Mesendoderm (in vitro differentiated cells): Measurements from ENCODE around the gene DNAJB8.

Source experiments
- DNase-seq: peaks from one replicate; pipeline ENCODE4 v3.0.0; 2013
- H2AK5ac ChIP-seq: 2 replicates; pipeline ENCODE4 v1.6.1; 2013; ENCODE audit warnings: low read length, inconsistent platforms
- H2BK120ac ChIP-seq: 2 replicates; pipeline ENCODE4 v1.6.1; 2013; ENCODE audit warnings: low read depth, mild to moderate bottlenecking, low read length, moderate library complexity, mixed read lengths
- H2BK15ac ChIP-seq: replicated peaks from 2 replicates; pipeline ENCODE4 v1.6.1; 2013; ENCODE audit warnings: low read depth, mild to moderate bottlenecking, moderate library complexity
- H2BK5ac ChIP-seq: 2 replicates; pipeline ENCODE4 v1.6.1; 2013; ENCODE audit warnings: low read length, inconsistent platforms
- H3K18ac ChIP-seq: 2 replicates; pipeline ENCODE4 v1.6.1; 2013; ENCODE audit warnings: mild to moderate bottlenecking, low read length, mixed read lengths
- H3K23ac ChIP-seq: one replicate; pipeline ENCODE4 v1.6.1; 2013; ENCODE audit warnings: low read length
- H3K27ac ChIP-seq: 2 replicates; pipeline ENCODE4 v1.5.1; 2013; ENCODE audit warnings: low read depth, mild to moderate bottlenecking, inconsistent platforms, low read length, moderate library complexity
- H3K27me3 ChIP-seq: 2 replicates; pipeline ENCODE4 v1.6.1; 2013; ENCODE audit warnings: low read length, control low read depth, mild to moderate bottlenecking, inconsistent platforms; ENCODE audit not compliant: insufficient read depth, poor library complexity
- H3K36me3 ChIP-seq: 2 replicates; pipeline ENCODE4 v1.6.1; 2013; ENCODE audit warnings: low read length, inconsistent platforms; ENCODE audit not compliant: control insufficient read depth, insufficient read depth
- H3K4ac ChIP-seq: one replicate; pipeline ENCODE4 v1.6.1; 2013; ENCODE audit warnings: low read depth, mild to moderate bottlenecking, low read length, moderate library complexity
- H3K4me1 ChIP-seq: 2 replicates; pipeline ENCODE4 v1.6.1; 2013; ENCODE audit warnings: low read depth, low read length, inconsistent platforms; ENCODE audit not compliant: control insufficient read depth
- H3K4me2 ChIP-seq: 2 replicates; pipeline ENCODE4 v1.6.1; 2013; ENCODE audit warnings: low read length
- H3K4me3 ChIP-seq: 2 replicates; pipeline ENCODE4 v1.5.1; 2013; ENCODE audit warnings: mild to moderate bottlenecking, low read length
- H3K56ac ChIP-seq: one replicate; pipeline ENCODE4 v1.6.1; 2013; ENCODE audit warnings: low read length
- H3K79me1 ChIP-seq: 2 replicates; pipeline ENCODE4 v1.6.1; 2013; ENCODE audit warnings: low read length, inconsistent platforms
- H3K79me2 ChIP-seq: 2 replicates; pipeline ENCODE4 v1.6.1; 2013; ENCODE audit warnings: mild to moderate bottlenecking, low read length; ENCODE audit not compliant: control insufficient read depth, insufficient read depth
- H3K9ac ChIP-seq: 2 replicates; pipeline ENCODE4 v1.6.1; 2013; ENCODE audit warnings: low read length, inconsistent platforms
- H4K5ac ChIP-seq: one replicate; pipeline ENCODE4 v1.6.1; 2013; ENCODE audit warnings: low read length
- H4K8ac ChIP-seq: one replicate; pipeline ENCODE4 v1.6.1; 2013; ENCODE audit warnings: low read depth, mild to moderate bottlenecking, control low read depth, low read length, moderate library complexity
- WGBS: extraction: QIAGEN DNeasy Blood & Tissue Kit; methylation state at CpG from one replicate; pipeline ENCODE4 v1.1.7; 2013; ENCODE audit warnings: low lambda C conversion rate, missing lambda C conversion rate; ENCODE audit not compliant: insufficient coverage; ENCODE audit errors: extremely low coverage; 5-methylcytosine and 5-hydroxymethylcytosine counted together

DNAJB8 gene

DNA sequence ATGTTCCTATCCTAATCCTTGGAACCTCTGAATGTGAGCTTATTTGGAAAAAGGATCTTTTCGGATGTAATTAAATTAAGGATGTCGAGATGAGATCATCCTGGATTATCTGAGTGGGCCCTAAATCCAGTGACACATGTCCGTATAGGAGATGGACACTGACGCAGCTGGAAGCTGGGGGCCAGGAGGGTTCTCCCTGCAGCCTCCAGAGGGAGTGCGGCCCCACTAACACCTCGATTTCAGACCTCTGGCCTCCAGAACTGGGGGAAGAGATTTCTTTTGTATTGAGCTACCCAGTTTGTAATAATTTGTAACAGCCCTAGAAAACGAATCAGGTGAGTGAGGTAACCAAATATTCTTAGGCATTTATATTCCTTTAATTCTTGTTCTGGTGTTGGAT, 2.5 kb downstream of the DNAJB8 start:
- no peak overlapping the region for H2BK15ac ChIP-seq
- H2BK5ac ChIP-seq: no peak overlapping the region
- DNase-seq: no peak
- H3K79me1 ChIP-seq: no peaks in the 10 kb centered on the region
- H2BK120ac ChIP-seq: no peak overlapping the region
- no peak overlapping the region for H3K4me2 ChIP-seq
- H3K27ac ChIP-seq: no peak overlapping the region
- no CpG with 5 or more reads among the region's 7 CpGs for whole genome bisulfite sequencing
- no peak overlapping the region for H2AK5ac ChIP-seq
- H4K8ac ChIP-seq: no peak overlapping the region
- no peaks in the 10 kb centered on the region for H3K36me3 ChIP-seq
- no peak overlapping the region for H3K56ac ChIP-seq
- H3K9ac ChIP-seq: no peak overlapping the region
- H4K5ac ChIP-seq: no peak overlapping the region
- H3K4me1 ChIP-seq: peaks cover 2% of the 10 kb centered on the region
- no peak overlapping the region for H3K23ac ChIP-seq
- H3K18ac ChIP-seq: no peak overlapping the region
- H3K4me3 ChIP-seq: no peak overlapping the region
- H3K79me2 ChIP-seq: no peaks in the 10 kb centered on the region
- H3K4ac ChIP-seq: no peak overlapping the region
- no peaks in the 10 kb centered on the region for H3K27me3 ChIP-seq

DNA sequence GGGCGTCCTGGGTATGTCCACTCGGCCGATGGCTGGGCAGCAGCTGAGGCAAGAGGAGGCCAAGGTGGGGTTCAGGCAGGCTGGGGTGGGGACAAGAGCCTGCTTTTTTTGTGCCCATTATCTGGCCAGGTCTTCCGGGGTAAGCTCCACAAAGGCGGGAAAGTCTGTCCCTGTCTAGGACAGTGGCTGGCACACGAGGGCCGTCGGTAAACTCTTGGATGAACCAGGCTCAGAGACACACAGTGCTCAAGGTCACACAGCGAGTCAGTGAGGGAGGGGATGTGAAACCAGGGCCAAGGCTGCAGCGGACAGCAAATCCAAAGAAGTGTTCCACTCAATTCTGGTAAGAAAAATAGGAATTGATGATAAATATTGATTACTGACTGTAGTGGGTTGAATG, 2.9 kb downstream of the DNAJB8 start:
- no peak overlapping the region for H4K8ac ChIP-seq
- no peak overlapping the region for H2BK5ac ChIP-seq
- H3K4me1 ChIP-seq: peaks cover 2% of the 10 kb centered on the region
- H3K18ac ChIP-seq: no peak overlapping the region
- no peaks in the 10 kb centered on the region for H3K27me3 ChIP-seq
- no peaks in the 10 kb centered on the region for H3K79me2 ChIP-seq
- no peak overlapping the region for H4K5ac ChIP-seq
- no peak overlapping the region for H3K27ac ChIP-seq
- H3K4ac ChIP-seq: no peak overlapping the region
- H2AK5ac ChIP-seq: no peak overlapping the region
- H3K56ac ChIP-seq: no peak overlapping the region
- no peak overlapping the region for H3K4me3 ChIP-seq
- H3K9ac ChIP-seq: no peak overlapping the region
- H3K4me2 ChIP-seq: no peak overlapping the region
- DNase-seq: no peak
- no peaks in the 10 kb centered on the region for H3K79me1 ChIP-seq
- H3K23ac ChIP-seq: no peak overlapping the region
- no CpG with 5 or more reads among the region's 10 CpGs for WGBS
- H3K36me3 ChIP-seq: no peaks in the 10 kb centered on the region
- no peak overlapping the region for H2BK15ac ChIP-seq
- no peak overlapping the region for H2BK120ac ChIP-seq

DNA sequence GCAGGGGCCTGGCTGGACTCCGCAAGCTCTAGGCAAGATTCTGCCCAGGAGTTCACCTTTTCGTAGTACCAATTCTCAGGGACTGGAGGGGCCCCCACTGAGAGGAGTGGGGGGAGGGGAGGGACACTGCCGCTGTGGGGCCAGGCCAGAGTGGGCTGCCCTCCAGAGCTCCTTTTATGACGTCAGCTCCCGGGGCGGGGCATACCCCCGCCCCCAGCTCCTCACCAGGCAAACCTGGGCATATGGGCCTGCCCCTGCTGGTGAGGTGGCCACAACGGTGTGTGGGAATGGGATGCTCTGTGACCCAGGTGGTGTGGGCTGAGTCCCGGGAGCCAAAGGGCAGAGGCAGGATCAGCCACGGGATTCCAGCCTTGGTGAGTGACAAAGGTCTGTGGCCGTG, 3.3 kb downstream of the DNAJB8 start:
- H2BK5ac ChIP-seq: no peak overlapping the region
- no peak overlapping the region for H3K23ac ChIP-seq
- H3K4me1 ChIP-seq: peaks cover 2% of the 10 kb centered on the region
- no peaks in the 10 kb centered on the region for H3K36me3 ChIP-seq
- H4K8ac ChIP-seq: no peak overlapping the region
- H3K56ac ChIP-seq: no peak overlapping the region
- no peak overlapping the region for H2BK120ac ChIP-seq
- no peak overlapping the region for H3K27ac ChIP-seq
- no peak overlapping the region for H3K4me3 ChIP-seq
- no peaks in the 10 kb centered on the region for H3K27me3 ChIP-seq
- H3K79me2 ChIP-seq: no peaks in the 10 kb centered on the region
- no peak overlapping the region for H3K4ac ChIP-seq
- no peaks in the 10 kb centered on the region for H3K79me1 ChIP-seq
- no peak overlapping the region for H4K5ac ChIP-seq
- DNase-seq: no peak
- H2AK5ac ChIP-seq: no peak overlapping the region
- no peak overlapping the region for H3K18ac ChIP-seq
- no peak overlapping the region for H3K9ac ChIP-seq
- no peak overlapping the region for H2BK15ac ChIP-seq
- no peak overlapping the region for H3K4me2 ChIP-seq
- WGBS: no CpG with 5 or more reads among the region's 11 CpGs

DNA sequence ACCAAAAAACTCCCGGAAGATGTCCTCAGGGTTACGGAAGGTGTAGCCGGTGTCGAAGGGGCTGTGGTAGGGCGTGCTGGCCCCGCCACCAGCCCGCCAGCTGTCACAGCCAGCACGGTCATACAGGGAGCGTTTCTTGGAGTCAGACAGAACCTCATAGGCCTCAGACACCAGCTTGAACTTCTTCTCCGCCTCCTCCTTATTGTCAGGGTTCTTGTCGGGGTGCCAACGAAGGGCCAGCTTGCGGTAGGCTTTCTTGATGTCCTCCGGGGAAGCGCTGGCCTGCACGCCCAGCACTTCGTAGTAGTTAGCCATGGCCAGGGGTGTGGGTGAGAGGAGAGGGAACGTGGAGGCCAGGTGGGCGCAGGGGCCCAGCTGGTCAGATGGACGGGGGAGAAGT, 3.8 kb downstream of the DNAJB8 start:
- Histone ChIP-seq H2BK15ac (no peak overlapping the region), H2BK5ac (no peak overlapping the region), H3K27me3 (no peaks in the 10 kb centered on the region), H2AK5ac (no peak overlapping the region), H3K79me2 (no peaks in the 10 kb centered on the region), H3K36me3 (no peaks in the 10 kb centered on the region), H3K4me2 (no peak overlapping the region), H3K23ac (no peak overlapping the region), H3K56ac (no peak overlapping the region), H3K4me3 (no peak overlapping the region), H2BK120ac (no peak overlapping the region), H4K5ac (no peak overlapping the region), H3K9ac (no peak overlapping the region), H3K18ac (no peak overlapping the region), H4K8ac (no peak overlapping the region), H3K27ac (no peak overlapping the region), H3K4ac (no peak overlapping the region), H3K79me1 (no peaks in the 10 kb centered on the region), H3K4me1 (no peaks in the 10 kb centered on the region)
- no peak for DNase-seq
- no CpG with 5 or more reads among the region's 20 CpGs for WGBS

DNA sequence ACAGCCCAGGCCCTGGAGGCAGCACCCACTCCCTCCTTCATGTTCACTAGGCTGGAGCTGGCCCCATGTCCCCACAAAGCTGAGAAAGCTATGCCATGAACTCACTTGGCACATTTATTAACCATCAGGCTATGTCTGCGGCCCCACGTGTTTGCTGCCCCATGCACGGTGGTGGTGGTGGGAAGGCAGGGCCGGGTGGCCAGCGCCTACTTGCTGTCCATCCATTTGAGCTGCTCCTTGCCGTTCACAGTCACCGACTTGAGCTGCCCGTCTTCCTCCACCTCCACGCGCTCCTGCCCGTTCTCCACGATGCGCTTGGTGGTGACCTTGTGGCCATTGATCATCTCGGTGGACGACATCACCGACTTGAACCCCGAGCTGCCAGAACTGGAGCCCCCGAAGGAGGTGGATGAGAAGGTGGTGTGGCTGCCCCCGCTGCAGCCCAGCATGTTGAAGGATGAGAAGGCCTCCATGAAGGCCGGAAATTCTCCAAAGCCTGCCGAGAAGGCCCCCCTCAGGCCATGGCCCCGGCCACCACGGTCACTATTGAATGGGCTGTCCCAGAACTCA, 4.3 kb downstream of the DNAJB8 start:
- Histone ChIP-seq H3K36me3 (no peaks in the 10 kb centered on the region), H4K8ac (no peak overlapping the region), H2BK15ac (no peak overlapping the region), H2AK5ac (no peak overlapping the region), H4K5ac (no peak overlapping the region), H3K4ac (no peak overlapping the region), H3K9ac (no peak overlapping the region), H2BK120ac (no peak overlapping the region), H3K79me2 (no peaks in the 10 kb centered on the region), H3K4me1 (peaks cover under 1% of the 10 kb centered on the region), H2BK5ac (no peak overlapping the region), H3K4me2 (no peak overlapping the region), H3K18ac (no peak overlapping the region), H3K27me3 (no peaks in the 10 kb centered on the region), H3K27ac (no peak overlapping the region), H3K4me3 (no peak overlapping the region), H3K23ac (no peak overlapping the region), H3K79me1 (no peaks in the 10 kb centered on the region), H3K56ac (no peak overlapping the region)
- no peak for DNase-seq
- WGBS: no CpG with 5 or more reads among the region's 23 CpGs

DNA sequence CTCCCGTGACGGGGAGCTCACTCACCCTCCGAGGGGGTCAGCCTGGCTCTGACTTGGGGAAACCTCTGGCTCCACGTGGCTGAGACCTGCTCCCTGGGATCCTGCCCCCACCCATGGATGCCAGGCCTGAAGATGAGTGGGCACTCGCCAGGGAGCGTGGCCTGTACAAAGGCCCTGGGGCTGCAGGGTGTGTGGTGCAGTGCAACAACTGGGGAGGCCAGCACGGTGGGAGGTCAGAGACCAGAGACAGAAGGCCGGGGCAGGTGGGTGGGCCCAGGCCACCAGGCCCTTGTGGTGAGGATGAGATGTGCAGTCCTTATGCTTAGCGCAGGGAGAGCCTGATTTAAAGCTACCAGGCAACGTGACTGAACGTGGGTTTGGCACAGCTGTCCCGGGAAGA, 5.0 kb downstream of the DNAJB8 start:
- no peak overlapping the region for H2BK120ac ChIP-seq
- no peak overlapping the region for H4K8ac ChIP-seq
- no peaks in the 10 kb centered on the region for H3K27me3 ChIP-seq
- H2BK15ac ChIP-seq: no peak overlapping the region
- peaks cover 5% of the 10 kb centered on the region for H3K4me1 ChIP-seq
- H3K4ac ChIP-seq: no peak overlapping the region
- WGBS: no CpG with 5 or more reads among the region's 12 CpGs
- H3K23ac ChIP-seq: no peak overlapping the region
- no peak overlapping the region for H4K5ac ChIP-seq
- no peak overlapping the region for H3K4me2 ChIP-seq
- H3K79me1 ChIP-seq: no peaks in the 10 kb centered on the region
- no peak overlapping the region for H3K4me3 ChIP-seq
- no peak for DNase-seq
- H3K36me3 ChIP-seq: no peaks in the 10 kb centered on the region
- no peaks in the 10 kb centered on the region for H3K79me2 ChIP-seq
- H3K27ac ChIP-seq: no peak overlapping the region
- no peak overlapping the region for H3K9ac ChIP-seq
- no peak overlapping the region for H2AK5ac ChIP-seq
- no peak overlapping the region for H2BK5ac ChIP-seq
- H3K56ac ChIP-seq: no peak overlapping the region
- H3K18ac ChIP-seq: no peak overlapping the region
